Measurements from ENCODE around the gene NLGN2.

DNA sequence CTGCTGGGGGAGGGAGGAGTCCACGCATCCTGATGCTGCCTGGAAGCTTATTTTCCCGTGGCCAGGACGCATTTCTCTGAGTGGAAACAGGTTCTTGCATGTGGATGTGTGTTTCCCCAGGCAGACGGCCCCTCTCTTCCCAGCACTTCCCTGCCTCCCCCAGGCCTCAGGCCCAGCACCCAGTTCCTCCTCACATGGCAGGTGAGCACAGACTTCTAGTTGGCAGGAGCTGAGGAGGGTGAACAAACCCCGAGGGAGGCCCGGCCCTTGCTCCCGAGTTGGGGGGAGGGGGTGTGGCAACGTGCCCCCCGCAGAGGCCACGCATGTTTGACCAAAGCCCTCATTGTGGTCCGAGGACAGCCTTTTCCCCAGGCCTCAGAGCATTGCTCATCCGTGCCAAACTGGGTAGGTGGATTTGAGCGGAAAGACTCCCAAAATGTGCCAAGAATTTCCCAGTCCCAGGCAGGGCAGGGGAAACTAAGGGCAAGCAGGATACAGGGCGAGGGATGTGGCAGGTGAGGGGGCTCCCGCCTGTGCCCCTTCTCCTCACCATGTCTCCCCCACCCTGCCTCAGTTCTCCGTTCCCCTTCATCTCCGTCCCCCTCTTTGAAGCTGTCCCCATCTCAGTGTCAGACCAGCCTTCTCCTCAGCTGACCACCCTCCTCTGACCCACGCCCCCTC, 11.0 kb downstream of the NLGN2 start:
- TF ChIP-seq, protein P1, sequence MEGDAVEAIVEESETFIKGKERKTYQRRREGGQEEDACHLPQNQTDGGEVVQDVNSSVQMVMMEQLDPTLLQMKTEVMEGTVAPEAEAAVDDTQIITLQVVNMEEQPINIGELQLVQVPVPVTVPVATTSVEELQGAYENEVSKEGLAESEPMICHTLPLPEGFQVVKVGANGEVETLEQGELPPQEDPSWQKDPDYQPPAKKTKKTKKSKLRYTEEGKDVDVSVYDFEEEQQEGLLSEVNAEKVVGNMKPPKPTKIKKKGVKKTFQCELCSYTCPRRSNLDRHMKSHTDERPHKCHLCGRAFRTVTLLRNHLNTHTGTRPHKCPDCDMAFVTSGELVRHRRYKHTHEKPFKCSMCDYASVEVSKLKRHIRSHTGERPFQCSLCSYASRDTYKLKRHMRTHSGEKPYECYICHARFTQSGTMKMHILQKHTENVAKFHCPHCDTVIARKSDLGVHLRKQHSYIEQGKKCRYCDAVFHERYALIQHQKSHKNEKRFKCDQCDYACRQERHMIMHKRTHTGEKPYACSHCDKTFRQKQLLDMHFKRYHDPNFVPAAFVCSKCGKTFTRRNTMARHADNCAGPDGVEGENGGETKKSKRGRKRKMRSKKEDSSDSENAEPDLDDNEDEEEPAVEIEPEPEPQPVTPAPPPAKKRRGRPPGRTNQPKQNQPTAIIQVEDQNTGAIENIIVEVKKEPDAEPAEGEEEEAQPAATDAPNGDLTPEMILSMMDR (IDR thresholded peaks at IDR 0.05; ENCODE audit: low read length) = no peak
- TF ChIP-seq EZH2 (IDR thresholded peaks at IDR 0.05; ENCODE audit: borderline replicate concordance, low read length) = no peak

All from OCI-LY1 (cell line).